HEK293 (cell line): ENCODE measurements around the gene KATNAL1.
A peak's percentile ranks its signal among the peaks of the same experiment; 100 is the strongest.

Experiments used
- CTCF ChIA-PET: fragments of 350-600 bp; formaldehyde crosslinking; extraction: SDS; loops from one replicate; lab custom pipeline; 2021; ENCODE audit warnings: antibody characterized with exemption; lab: Yijun Ruan, JAX
- POLR2A ChIA-PET: fragments of 300-600 bp; formaldehyde crosslinking; extraction: SDS; loops from one replicate; lab custom pipeline; 2020; ENCODE audit warnings: antibody characterized with exemption, inconsistent platforms; lab: Yijun Ruan, JAX
- H3K27ac ChIP-seq: fragments of 200-500 bp; sonication (Bioruptor generic); 2 replicates; pipeline ENCODE4 v1.5.1; 2014; ENCODE audit warnings: low read depth, low read length, control low read depth, inconsistent platforms; ENCODE audit errors: extremely low read depth
- H3K36me3 ChIP-seq, 2 experiments: fragments of 200-500 bp in 1 of 2; sonication (Bioruptor generic) in 1 of 2; 1 replicate in 1 of 2; 2 replicates in 1 of 2; pipeline ENCODE4 v1.5.1; 2014 to 2017; ENCODE audit warnings: inconsistent platforms in 2 of 2, low read length in 2 of 2; ENCODE audit not compliant: control insufficient read depth in 2 of 2, insufficient read depth in 1 of 2
- H3K4me1 ChIP-seq: fragments of 200-500 bp; sonication (Bioruptor generic); 2 replicates; pipeline ENCODE4 v1.5.1; 2014; ENCODE audit warnings: mild to moderate bottlenecking, low read length, inconsistent platforms; ENCODE audit not compliant: control insufficient read depth, insufficient read depth
- H3K4me3 ChIP-seq: 2 replicates; pipeline ENCODE4 v1.5.1; 2011; ENCODE audit warnings: low read depth, mild to moderate bottlenecking, control low read depth, low read length, moderate library complexity
- H3K9me3 ChIP-seq: fragments of 200-500 bp; sonication (Bioruptor generic); 2 replicates; pipeline ENCODE4 v1.5.1; 2014; ENCODE audit warnings: low read depth, low read length, inconsistent platforms; ENCODE audit not compliant: control insufficient read depth, insufficient read depth
- EGR2 ChIP-seq: fragments of 450-650 bp; formaldehyde crosslinking; IDR thresholded peaks from 2 replicates; pipeline ENCODE4 v1.5.1; 2016; ENCODE audit warnings: low read depth, missing biosample characterization, missing genetic modification characterization
- INSM2 ChIP-seq: fragments of 450-650 bp; formaldehyde crosslinking; IDR thresholded peaks from 2 replicates; pipeline ENCODE4 v1.5.1; 2016; ENCODE audit warnings: missing biosample characterization, missing genetic modification characterization
- KLF10 ChIP-seq: fragments of 450-650 bp; IDR thresholded peaks from 2 replicates; pipeline ENCODE4 v1.5.1; 2018; ENCODE audit warnings: missing biosample characterization, mild to moderate bottlenecking, missing genetic modification characterization
- KLF17 ChIP-seq: fragments of 450-650 bp; formaldehyde crosslinking; IDR thresholded peaks from 2 replicates; pipeline ENCODE4 v1.5.1; 2016; ENCODE audit warnings: missing biosample characterization, missing genetic modification characterization
- KLF9 ChIP-seq: fragments of 450-650 bp; formaldehyde crosslinking; IDR thresholded peaks from 2 replicates; pipeline ENCODE4 v1.5.1; 2016; ENCODE audit warnings: missing biosample characterization, missing genetic modification characterization, low read depth
- SETDB1 ChIP-seq: IDR thresholded peaks from one replicate; pipeline ENCODE4 v1.6.1; 2017; ENCODE audit warnings: mild to moderate bottlenecking, low read length, moderate library complexity, mixed read lengths; ENCODE audit not compliant: insufficient read length
- ZBTB7A ChIP-seq: fragments of 450-650 bp; formaldehyde crosslinking; IDR thresholded peaks from 2 replicates; pipeline ENCODE4 v1.5.1; 2016; ENCODE audit warnings: low read depth, missing biosample characterization, missing genetic modification characterization
- ZNF114 ChIP-seq: fragments of 450-650 bp; formaldehyde crosslinking; IDR thresholded peaks from 2 replicates; pipeline ENCODE4 v1.5.0; 2017; ENCODE audit warnings: missing biosample characterization, missing genetic modification characterization
- ZNF133 ChIP-seq: fragments of 450-650 bp; formaldehyde crosslinking; IDR thresholded peaks from 2 replicates; pipeline ENCODE4 v1.5.1; 2016; ENCODE audit warnings: missing biosample characterization, missing genetic modification characterization
- ZNF169 ChIP-seq: fragments of 450-650 bp; formaldehyde crosslinking; IDR thresholded peaks from 2 replicates; pipeline ENCODE4 v1.5.1; 2016; ENCODE audit warnings: missing biosample characterization, missing genetic modification characterization
- ZNF214 ChIP-seq: fragments of 450-650 bp; formaldehyde crosslinking; IDR thresholded peaks from 2 replicates; pipeline ENCODE4 v1.5.1; 2017; ENCODE audit warnings: missing biosample characterization, mild to moderate bottlenecking, missing genetic modification characterization, borderline replicate concordance
- ZNF23 ChIP-seq: fragments of 450-650 bp; formaldehyde crosslinking; IDR thresholded peaks from 2 replicates; pipeline ENCODE4 v1.5.1; 2016; ENCODE audit warnings: missing biosample characterization, missing genetic modification characterization, borderline replicate concordance
- ZNF354C ChIP-seq: fragments of 450-650 bp; formaldehyde crosslinking; IDR thresholded peaks from 2 replicates; pipeline ENCODE4 v1.5.1; 2016; ENCODE audit warnings: missing biosample characterization, missing genetic modification characterization, low read depth, borderline replicate concordance
- ZNF398 ChIP-seq: fragments of 450-650 bp; formaldehyde crosslinking; IDR thresholded peaks from 2 replicates; pipeline ENCODE4 v1.5.1; 2017; ENCODE audit warnings: missing biosample characterization, missing genetic modification characterization
- ZNF544 ChIP-seq: fragments of 450-650 bp; formaldehyde crosslinking; IDR thresholded peaks from 2 replicates; pipeline ENCODE4 v1.5.0; 2017; ENCODE audit warnings: missing biosample characterization, missing genetic modification characterization
- ZNF610 ChIP-seq: fragments of 450-650 bp; formaldehyde crosslinking; IDR thresholded peaks from 2 replicates; pipeline ENCODE4 v1.5.1; 2016; ENCODE audit warnings: missing biosample characterization, missing genetic modification characterization, borderline replicate concordance
- ZNF624 ChIP-seq: fragments of 450-650 bp; formaldehyde crosslinking; IDR thresholded peaks from 2 replicates; pipeline ENCODE4 v1.5.1; 2017; ENCODE audit warnings: missing biosample characterization, missing genetic modification characterization
- TF ChIP-seq, protein P1 (sequence below): sonication (generic); formaldehyde crosslinking; IDR thresholded peaks from 2 replicates; pipeline ENCODE4 v1.8.1; 2022; ENCODE audit warnings: mild to moderate bottlenecking, moderate library complexity, missing genetic modification reagents
- TF ChIP-seq, protein P2 (sequence below): fragments of 450-650 bp; formaldehyde crosslinking; optimal IDR thresholded peaks from 2 replicates; pipeline ENCODE3; 2016; ENCODE audit warnings: missing biosample characterization, mild to moderate bottlenecking, missing genetic modification characterization
- TF ChIP-seq, protein P3 (sequence below): fragments of 450-650 bp; formaldehyde crosslinking; IDR thresholded peaks from 2 replicates; pipeline ENCODE4 v1.5.1; 2017; ENCODE audit warnings: missing biosample characterization, missing genetic modification characterization

Gene KATNAL1

GRCh38 chr13:30353471-30354215, 46.3 kb upstream of the KATNAL1 start:
- Histone ChIP-seq H3K4me3 (no peak overlapping the region), H3K9me3 (no peaks in the 10 kb centered on the region), H3K27ac (no peak overlapping the region), H3K36me3 (no peaks in the 10 kb centered on the region), H3K4me1 (no peaks in the 10 kb centered on the region)
- POLR2A ChIA-PET, result interaction anchor here (0.7 kb wide), 1 partner anchor 15 kb away, joined by 6 read pairs; no protein-coding TSS in a partner anchor
- CTCF ChIA-PET, result interaction anchor here (0.7 to 1.9 kb wide), 2 partner anchors 221 to 374 kb away, joined by 4 to 8 read pairs; no protein-coding TSS in a partner anchor
- no peak for TF ChIP-seq ZNF544 (tag by site-specific recombination)
- TF ChIP-seq INSM2 (tag by site-specific recombination), result no peak
- no peak for TF ChIP-seq ZNF169 (tag by site-specific recombination)
- no peak for TF ChIP-seq KLF17 (tag by site-specific recombination)
- no peak for TF ChIP-seq ZNF133
- TF ChIP-seq EGR2 (tag by site-specific recombination), result no peak

- Histone ChIP-seq H3K4me3 (no peak overlapping the region), H3K9me3 (no peaks in the 10 kb centered on the region), H3K4me1 (no peaks in the 10 kb centered on the region)
- POLR2A ChIA-PET, result no interaction called here
- TF ChIP-seq ZNF624 (peak; percentile 51; the same call in 1 of the 2 replicates), ZNF354C (tag by site-specific recombination) (no peak), KLF9 (tag by site-specific recombination) (no peak), ZNF23 (tag by site-specific recombination) (no peak), ZNF398 (tag by site-specific recombination) (no peak), ZNF610 (tag by site-specific recombination) (no peak), SETDB1 (peak; percentile 86), ZNF214 (no peak), ZBTB7A (tag by site-specific recombination) (no peak), KLF10 (tag by site-specific recombination) (no peak), ZNF114 (tag by site-specific recombination) (no peak)
- TF ChIP-seq, protein P1, sequence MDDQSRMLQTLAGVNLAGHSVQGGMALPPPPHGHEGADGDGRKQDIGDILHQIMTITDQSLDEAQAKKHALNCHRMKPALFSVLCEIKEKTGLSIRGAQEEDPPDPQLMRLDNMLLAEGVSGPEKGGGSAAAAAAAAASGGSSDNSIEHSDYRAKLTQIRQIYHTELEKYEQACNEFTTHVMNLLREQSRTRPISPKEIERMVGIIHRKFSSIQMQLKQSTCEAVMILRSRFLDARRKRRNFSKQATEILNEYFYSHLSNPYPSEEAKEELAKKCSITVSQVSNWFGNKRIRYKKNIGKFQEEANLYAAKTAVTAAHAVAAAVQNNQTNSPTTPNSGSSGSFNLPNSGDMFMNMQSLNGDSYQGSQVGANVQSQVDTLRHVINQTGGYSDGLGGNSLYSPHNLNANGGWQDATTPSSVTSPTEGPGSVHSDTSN, result no peak
- TF ChIP-seq, protein P2, sequence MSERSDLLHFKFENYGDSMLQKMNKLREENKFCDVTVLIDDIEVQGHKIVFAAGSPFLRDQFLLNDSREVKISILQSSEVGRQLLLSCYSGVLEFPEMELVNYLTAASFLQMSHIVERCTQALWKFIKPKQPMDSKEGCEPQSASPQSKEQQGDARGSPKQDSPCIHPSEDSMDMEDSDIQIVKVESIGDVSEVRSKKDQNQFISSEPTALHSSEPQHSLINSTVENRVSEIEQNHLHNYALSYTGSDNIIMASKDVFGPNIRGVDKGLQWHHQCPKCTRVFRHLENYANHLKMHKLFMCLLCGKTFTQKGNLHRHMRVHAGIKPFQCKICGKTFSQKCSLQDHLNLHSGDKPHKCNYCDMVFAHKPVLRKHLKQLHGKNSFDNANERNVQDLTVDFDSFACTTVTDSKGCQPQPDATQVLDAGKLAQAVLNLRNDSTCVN (tag by site-specific recombination), result no peak
- TF ChIP-seq, protein P3, sequence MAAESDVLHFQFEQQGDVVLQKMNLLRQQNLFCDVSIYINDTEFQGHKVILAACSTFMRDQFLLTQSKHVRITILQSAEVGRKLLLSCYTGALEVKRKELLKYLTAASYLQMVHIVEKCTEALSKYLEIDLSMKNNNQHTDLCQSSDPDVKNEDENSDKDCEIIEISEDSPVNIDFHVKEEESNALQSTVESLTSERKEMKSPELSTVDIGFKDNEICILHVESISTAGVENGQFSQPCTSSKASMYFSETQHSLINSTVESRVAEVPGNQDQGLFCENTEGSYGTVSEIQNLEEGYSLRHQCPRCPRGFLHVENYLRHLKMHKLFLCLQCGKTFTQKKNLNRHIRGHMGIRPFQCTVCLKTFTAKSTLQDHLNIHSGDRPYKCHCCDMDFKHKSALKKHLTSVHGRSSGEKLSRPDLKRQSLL (tag by site-specific recombination), result no peak
- TF ChIP-seq, all 188 proteins: peak for 2
- Histone ChIP-seq H3K27ac (no peak overlapping the region), H3K36me3 (no peaks in the 10 kb centered on the region)
- CTCF ChIA-PET, result interaction anchor here (1.9 kb wide), 1 partner anchor 221 kb away, joined by 8 read pairs; no protein-coding TSS in a partner anchor
Observed at GRCh38 chr13:30353060-30353459, 45.7 kb upstream of the KATNAL1 start.
